Measurements from ENCODE around the gene RFPL4A. TPM values are rescaled to one million over a fixed set of nuclear protein-coding genes. Genes with fewer than 3 reads are reported as not detected.
"Not testable (repeated sequence)": the region's sequence is repeated elsewhere in the genome, so short reads cannot be mapped to it uniquely, and the experiment has no call there.

Gene RFPL4A
- total and polyA plus RNA-seq, 8 donors: 1.7 TPM; not detected in 7

DNA sequence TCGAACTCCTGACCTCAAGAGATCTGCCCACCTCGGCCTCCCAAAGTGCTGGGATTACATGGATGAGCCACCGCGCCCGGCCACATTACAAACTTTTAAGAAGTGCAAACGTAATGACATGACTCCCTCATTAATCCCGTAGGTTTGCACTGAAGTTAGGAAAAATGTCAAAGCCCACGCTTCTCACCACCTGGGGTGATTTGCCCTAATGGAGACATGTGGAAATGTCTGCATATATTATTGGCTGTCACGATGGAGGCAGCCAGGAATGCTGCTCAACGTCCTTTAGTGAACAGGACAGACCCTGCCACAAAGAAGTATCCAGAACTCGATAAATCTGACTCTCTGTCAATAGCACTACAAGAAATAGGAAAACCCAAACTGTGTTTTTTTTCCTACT, 41.6 kb upstream of the RFPL4A start:
- H3K4me3 ChIP-seq: no peak overlapping the region
- no peaks in the 10 kb centered on the region for H3K4me1 ChIP-seq
- intact Hi-C loops (cut with DNase I; ENCODE audit: low total_unique reads): no loop called here
- H3K27me3 ChIP-seq: peaks cover 0 to 66% (median 12%) of the 10 kb centered on the region in 3 donors
- 65 to 79% (median 73%) methylated on average over 11 of the region's 11 CpGs for WGBS, 5 donors
- DNase-seq: no peak
- no peak overlapping the region for H3K27ac ChIP-seq
- TF ChIP-seq POLR2A (IDR thresholded peaks at IDR 0.05) (no peak), POLR2AphosphoS5 (IDR thresholded peaks at IDR 0.05) (no peak), EP300 (IDR thresholded peaks at IDR 0.05) (no peak)
- TF ChIP-seq, protein P1, sequence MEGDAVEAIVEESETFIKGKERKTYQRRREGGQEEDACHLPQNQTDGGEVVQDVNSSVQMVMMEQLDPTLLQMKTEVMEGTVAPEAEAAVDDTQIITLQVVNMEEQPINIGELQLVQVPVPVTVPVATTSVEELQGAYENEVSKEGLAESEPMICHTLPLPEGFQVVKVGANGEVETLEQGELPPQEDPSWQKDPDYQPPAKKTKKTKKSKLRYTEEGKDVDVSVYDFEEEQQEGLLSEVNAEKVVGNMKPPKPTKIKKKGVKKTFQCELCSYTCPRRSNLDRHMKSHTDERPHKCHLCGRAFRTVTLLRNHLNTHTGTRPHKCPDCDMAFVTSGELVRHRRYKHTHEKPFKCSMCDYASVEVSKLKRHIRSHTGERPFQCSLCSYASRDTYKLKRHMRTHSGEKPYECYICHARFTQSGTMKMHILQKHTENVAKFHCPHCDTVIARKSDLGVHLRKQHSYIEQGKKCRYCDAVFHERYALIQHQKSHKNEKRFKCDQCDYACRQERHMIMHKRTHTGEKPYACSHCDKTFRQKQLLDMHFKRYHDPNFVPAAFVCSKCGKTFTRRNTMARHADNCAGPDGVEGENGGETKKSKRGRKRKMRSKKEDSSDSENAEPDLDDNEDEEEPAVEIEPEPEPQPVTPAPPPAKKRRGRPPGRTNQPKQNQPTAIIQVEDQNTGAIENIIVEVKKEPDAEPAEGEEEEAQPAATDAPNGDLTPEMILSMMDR (IDR thresholded peaks at IDR 0.05): no peak
- H3K9me3 ChIP-seq: peaks cover 9 to 21% (median 11%) of the 10 kb centered on the region in 4 donors
- H3K36me3 ChIP-seq: no peaks in the 10 kb centered on the region

DNA sequence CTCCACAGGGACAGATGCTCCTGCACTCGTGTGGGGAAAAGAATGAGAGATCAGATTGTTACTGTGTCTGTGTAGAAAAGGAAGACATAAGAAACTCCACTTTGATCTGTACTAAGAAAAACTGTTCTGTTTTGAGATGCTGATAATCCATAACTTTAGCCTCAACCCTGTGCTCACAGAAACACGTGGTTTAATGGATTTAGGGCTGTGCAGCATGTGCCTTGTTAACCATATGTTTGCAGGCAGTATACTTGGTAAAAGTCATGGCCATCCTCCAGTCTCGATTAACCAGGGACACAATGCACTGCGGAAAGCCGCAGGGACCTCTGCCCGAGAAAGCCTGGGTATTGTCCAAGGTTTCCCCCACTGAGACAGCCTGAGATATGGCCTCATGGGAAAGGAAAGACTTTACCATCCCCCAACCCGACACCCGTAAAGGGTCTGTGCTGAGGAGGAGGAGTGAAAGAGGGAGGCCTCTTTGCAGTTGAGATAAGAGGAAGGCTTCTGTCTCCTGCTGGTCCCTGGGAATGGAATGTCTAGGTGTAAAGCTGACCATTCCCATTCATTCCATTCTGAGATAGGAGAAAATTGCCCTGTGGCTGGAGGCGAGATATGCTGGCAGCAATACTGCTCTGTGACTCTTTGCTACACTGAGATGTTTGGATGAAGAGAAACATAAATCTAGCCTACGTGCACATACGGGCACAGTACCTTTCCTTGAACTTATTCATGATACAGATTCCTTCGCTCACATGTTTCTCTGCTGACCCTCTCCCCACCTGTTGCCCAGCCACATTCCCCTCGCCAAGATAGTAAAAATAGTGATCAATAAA, 40.8 kb upstream of the RFPL4A start:
- H3K36me3 ChIP-seq; intact Hi-C loops (cut with DNase I; ENCODE audit: low total_unique reads); H3K4me1 ChIP-seq; DNase-seq; H3K4me3 ChIP-seq; H3K27ac ChIP-seq: not testable (repeated sequence)
- 17 to 50% (median 33%) methylated on average over 13 of the region's 13 CpGs for WGBS, 5 donors
- Histone ChIP-seq H3K27me3 (peaks cover 0 to 66% (median 12%) of the 10 kb centered on the region in 3 donors), H3K9me3 (peaks cover 9 to 25% (median 11%) of the 10 kb centered on the region in 4 donors)

DNA sequence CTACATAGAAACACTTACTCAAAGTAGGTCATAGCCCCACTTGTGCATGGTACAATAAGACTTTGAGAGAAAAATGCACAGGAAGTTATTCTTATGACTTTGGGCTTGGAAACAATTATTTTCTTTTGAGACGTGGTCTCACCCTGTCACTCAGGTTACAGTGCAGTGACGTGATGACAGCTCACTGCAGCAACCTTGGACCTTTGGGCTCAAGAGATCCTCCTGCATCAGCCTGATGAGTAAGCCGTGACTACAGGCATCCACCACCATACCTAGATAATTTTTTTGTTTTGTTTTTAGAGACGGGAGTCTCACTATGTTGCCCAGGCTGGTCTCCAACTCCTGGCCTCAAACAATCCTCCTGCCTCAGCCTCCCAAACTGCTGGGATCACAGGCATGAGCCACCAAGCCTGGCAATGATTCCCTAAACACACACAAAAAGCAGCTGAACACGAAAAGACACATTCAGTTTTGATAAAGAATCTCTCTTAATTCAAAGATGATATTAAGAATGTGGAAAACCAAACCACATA, 38.6 kb upstream of the RFPL4A start:
- Histone ChIP-seq H3K36me3 (no peaks in the 10 kb centered on the region), H3K27ac (no peak overlapping the region), H3K4me1 (no peaks in the 10 kb centered on the region), H3K27me3 (peaks cover 0 to 61% (median 8%) of the 10 kb centered on the region in 3 donors), H3K9me3 (peaks cover 9 to 25% (median 11%) of the 10 kb centered on the region in 4 donors), H3K4me3 (no peak overlapping the region)
- TF ChIP-seq, protein P1 (IDR thresholded peaks at IDR 0.05): no peak
- TF ChIP-seq POLR2A (IDR thresholded peaks at IDR 0.05): no peak
- no peak for TF ChIP-seq POLR2AphosphoS5 (IDR thresholded peaks at IDR 0.05)
- no peak for TF ChIP-seq EP300 (IDR thresholded peaks at IDR 0.05)
- 69 to 81% (median 73%) methylated on average over 5 of the region's 5 CpGs for WGBS, 5 donors
- intact Hi-C loops (cut with DNase I; ENCODE audit: low total_unique reads): no loop called here
- DNase-seq: no peak

DNA sequence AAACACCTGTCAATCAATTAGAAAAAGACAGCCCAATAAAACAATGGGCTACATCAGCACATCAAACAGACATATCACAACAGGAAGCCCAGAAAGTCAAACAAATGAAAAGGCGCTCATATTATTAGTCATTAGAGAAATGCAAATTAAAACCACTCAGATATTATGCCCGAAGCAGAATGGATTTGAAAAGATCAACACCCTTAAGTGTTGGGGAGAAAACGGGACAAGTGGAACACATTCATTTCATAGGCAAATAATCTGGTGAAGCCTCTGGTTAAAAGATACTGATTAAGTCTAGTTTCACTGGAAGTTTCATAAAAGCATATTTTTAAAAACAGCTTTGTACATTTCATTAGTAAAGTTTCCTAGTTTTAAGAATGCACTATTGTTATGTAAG, 38.1 kb upstream of the RFPL4A start:
- intact Hi-C loops (cut with DNase I; ENCODE audit: low total_unique reads): no loop called here
- DNase-seq: no peak
- no peaks in the 10 kb centered on the region for H3K36me3 ChIP-seq
- peaks cover 9 to 25% (median 11%) of the 10 kb centered on the region in 4 donors for H3K9me3 ChIP-seq
- TF ChIP-seq POLR2AphosphoS5 (IDR thresholded peaks at IDR 0.05): no peak
- TF ChIP-seq, protein P1 (IDR thresholded peaks at IDR 0.05): no peak
- TF ChIP-seq EP300 (IDR thresholded peaks at IDR 0.05): no peak
- no peak for TF ChIP-seq POLR2A (IDR thresholded peaks at IDR 0.05)
- no peaks in the 10 kb centered on the region for H3K4me1 ChIP-seq
- H3K4me3 ChIP-seq: no peak overlapping the region
- WGBS, 5 donors: 79 to 89% (median 86%) methylated on average over 3 of the region's 3 CpGs
- peaks cover 0 to 56% (median 8%) of the 10 kb centered on the region in 3 donors for H3K27me3 ChIP-seq
- no peak overlapping the region for H3K27ac ChIP-seq
